Body of pancreas (tissue), 4 donors: Measurements from ENCODE around the gene KIAA1671. TPM values are rescaled to one million over a fixed set of nuclear protein-coding genes. Genes with fewer than 3 reads are reported as not detected.

Experiments used
- ATAC-seq: fragments of 150-250 bp; one replicate; pipeline ENCODE4 v1.9.1; 2016
- DNase-seq, 4 donors: peaks; one replicate each; pipeline ENCODE4 v3.0.0-alpha.2; 2019
- H3K27ac ChIP-seq, 4 donors: fragments of 200-600 bp; sonication (generic); 1 replicate in 3 of 4; 2 replicates in 1 of 4; pipeline versions ENCODE4 v1.5.1 to v1.6.1; 2016 to 2019; ENCODE audit warnings: mild to moderate bottlenecking in 1 of 4, mixed read lengths in 1 of 4, moderate library complexity in 1 of 4
- H3K27me3 ChIP-seq, 2 donors: fragments of 200-600 bp; sonication (generic); one replicate each; pipeline ENCODE4 v1.6.0; 2016; ENCODE audit warnings: mild to moderate bottlenecking in 1 of 2
- H3K36me3 ChIP-seq, 2 donors: fragments of 200-600 bp; sonication (generic); replicated peaks in 1 of 2; 2 replicates each; pipeline ENCODE4 v1.5.1; 2016; ENCODE audit warnings: low read depth in 2 of 2; ENCODE audit not compliant: insufficient read depth in 1 of 2
- H3K4me1 ChIP-seq: fragments of 200-600 bp; sonication (generic); one replicate; pipeline ENCODE4 v1.6.0; 2016
- H3K4me3 ChIP-seq, 2 donors: fragments of 200-600 bp; sonication (generic); 1 replicate in 1 of 2; 2 replicates in 1 of 2; pipeline ENCODE4 v1.5.1; 2016 to 2019
- H3K9me3 ChIP-seq, 3 donors: fragments of 200-600 bp; sonication (generic); 1 replicate in 2 of 3; 2 replicates in 1 of 3; pipeline ENCODE4 v1.5.1; 2016
- POLR2A ChIP-seq, 3 donors: fragments of 450-650 bp; IDR thresholded peaks; one replicate each; pipeline ENCODE4 v1.6.1; 2016; ENCODE audit warnings: antibody characterized with exemption in 3 of 3, mild to moderate bottlenecking in 2 of 3
- WGBS, 2 donors: methylation state at CpG; one replicate each; pipeline ENCODE4 v1.1.5; 2017; 5-methylcytosine and 5-hydroxymethylcytosine counted together
- intact Hi-C: fragments of 100-400 bp; cut with DNase I; formaldehyde crosslinking; loops from one replicate; pipeline ENCODE4 v1.15.1; 2023
- total RNA-seq, 2 donors: library from RNA; depleted of rRNA; stranded (reverse); fragments of >200 nt; gene quantifications; one replicate each; pipeline ENCODE4 v1.1.0, GENCODE V29; 2016
- TF ChIP-seq, protein P1 (sequence below), 7 experiments: fragments of 450-650 bp in 4 of 7; fragments of 200-600 bp in 3 of 7; sonication (generic) in 3 of 7; IDR thresholded peaks; one replicate each; pipeline ENCODE4 v1.5.1; 2016 to 2019; ENCODE audit warnings: antibody characterized with exemption in 7 of 7

Gene KIAA1671
- total RNA-seq, 2 donors from 2014 or later = 24.9 to 79.8 TPM

DNA sequence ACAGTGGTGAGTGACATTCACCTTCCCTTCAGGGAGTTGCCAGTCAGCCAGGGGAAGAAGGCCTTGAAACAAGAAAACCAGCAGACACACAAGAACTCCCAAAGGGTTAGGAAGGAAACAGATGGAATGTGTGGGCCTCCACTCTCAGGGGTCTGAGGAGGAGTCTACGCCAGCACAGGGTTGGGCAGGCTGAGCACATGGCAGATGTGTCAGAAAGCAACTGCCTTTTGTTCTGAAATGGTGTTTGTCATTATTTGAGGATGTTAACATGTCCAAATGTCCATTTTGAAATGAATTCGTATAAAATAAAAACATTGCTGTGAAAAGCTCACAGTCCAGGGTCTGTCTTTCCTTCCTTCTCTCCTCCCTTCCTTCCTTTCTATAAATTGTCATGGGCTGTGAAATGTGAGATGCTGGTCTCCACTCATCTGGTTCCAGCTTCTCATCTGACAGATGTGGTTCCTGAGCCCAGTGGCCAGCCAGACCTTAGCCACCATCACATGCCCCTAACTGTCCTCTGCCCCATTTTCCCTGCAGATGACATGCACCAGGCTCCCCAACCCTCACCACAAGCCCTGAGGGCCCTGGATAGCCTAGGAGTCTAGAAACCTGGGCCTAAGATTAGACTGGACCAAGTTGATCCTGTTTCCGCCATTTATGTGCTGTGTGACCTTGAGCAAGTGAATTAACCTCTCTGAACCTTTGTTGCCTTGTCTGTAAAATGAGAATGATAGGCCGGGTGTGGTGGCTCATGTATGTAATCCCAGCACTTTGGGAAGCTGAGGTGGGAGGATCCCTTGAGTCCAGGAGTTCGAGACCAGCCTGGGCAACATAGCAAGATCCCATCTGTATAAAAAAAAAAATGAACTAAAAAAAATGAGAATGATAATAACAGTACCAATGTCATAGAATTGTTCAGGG, 190.9 kb downstream of the KIAA1671 start:
- Histone ChIP-seq H3K4me1 (peaks cover 30% of the 10 kb centered on the region), H3K9me3 (no peaks in the 10 kb centered on the region), H3K27ac (no peak overlapping the region), H3K36me3 (no peaks in the 10 kb centered on the region), H3K27me3 (no peaks in the 10 kb centered on the region), H3K4me3 (no peak overlapping the region)
- intact Hi-C loops = no loop called here
- ATAC-seq = no peak
- DNase-seq = no peak
- TF ChIP-seq POLR2A (IDR thresholded peaks at IDR 0.05) = no peak
- TF ChIP-seq, protein P1, sequence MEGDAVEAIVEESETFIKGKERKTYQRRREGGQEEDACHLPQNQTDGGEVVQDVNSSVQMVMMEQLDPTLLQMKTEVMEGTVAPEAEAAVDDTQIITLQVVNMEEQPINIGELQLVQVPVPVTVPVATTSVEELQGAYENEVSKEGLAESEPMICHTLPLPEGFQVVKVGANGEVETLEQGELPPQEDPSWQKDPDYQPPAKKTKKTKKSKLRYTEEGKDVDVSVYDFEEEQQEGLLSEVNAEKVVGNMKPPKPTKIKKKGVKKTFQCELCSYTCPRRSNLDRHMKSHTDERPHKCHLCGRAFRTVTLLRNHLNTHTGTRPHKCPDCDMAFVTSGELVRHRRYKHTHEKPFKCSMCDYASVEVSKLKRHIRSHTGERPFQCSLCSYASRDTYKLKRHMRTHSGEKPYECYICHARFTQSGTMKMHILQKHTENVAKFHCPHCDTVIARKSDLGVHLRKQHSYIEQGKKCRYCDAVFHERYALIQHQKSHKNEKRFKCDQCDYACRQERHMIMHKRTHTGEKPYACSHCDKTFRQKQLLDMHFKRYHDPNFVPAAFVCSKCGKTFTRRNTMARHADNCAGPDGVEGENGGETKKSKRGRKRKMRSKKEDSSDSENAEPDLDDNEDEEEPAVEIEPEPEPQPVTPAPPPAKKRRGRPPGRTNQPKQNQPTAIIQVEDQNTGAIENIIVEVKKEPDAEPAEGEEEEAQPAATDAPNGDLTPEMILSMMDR (IDR thresholded peaks at IDR 0.05) = no peak
- 83 to 89% methylated on average over 5 of the region's 5 CpGs for WGBS, 2 donors

DNA sequence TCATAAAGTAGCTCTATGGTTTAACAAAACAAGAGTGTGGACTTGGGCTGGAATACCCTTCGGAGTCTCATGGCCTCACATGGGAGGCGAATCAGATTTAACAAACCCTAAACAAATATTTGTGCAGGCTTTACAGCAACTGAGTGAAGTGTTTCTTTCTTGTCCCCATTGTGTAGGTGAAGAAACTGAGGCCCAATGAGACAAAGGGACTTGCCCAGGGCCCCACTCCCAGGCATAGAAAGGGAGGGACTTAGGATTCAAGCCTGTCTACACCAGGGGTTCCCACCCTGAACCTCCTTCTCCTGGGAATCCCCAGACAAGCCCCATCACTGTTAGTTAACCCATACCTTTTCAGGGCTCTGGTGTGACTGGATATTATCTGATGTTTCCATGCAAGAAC, 192.0 kb downstream of the KIAA1671 start:
- H3K4me3 ChIP-seq = no peak overlapping the region
- no peak for TF ChIP-seq POLR2A (IDR thresholded peaks at IDR 0.05)
- TF ChIP-seq, protein P1 (IDR thresholded peaks at IDR 0.05) = no peak
- no peaks in the 10 kb centered on the region for H3K9me3 ChIP-seq
- 83 to 87% methylated on average over 2 of the region's 2 CpGs for whole genome bisulfite sequencing, 2 donors
- no peak for DNase-seq
- no peaks in the 10 kb centered on the region for H3K36me3 ChIP-seq
- peaks cover 30% of the 10 kb centered on the region for H3K4me1 ChIP-seq
- no peak for ATAC-seq
- intact Hi-C loops = no loop called here
- no peak overlapping the region for H3K27ac ChIP-seq
- H3K27me3 ChIP-seq = no peaks in the 10 kb centered on the region

DNA sequence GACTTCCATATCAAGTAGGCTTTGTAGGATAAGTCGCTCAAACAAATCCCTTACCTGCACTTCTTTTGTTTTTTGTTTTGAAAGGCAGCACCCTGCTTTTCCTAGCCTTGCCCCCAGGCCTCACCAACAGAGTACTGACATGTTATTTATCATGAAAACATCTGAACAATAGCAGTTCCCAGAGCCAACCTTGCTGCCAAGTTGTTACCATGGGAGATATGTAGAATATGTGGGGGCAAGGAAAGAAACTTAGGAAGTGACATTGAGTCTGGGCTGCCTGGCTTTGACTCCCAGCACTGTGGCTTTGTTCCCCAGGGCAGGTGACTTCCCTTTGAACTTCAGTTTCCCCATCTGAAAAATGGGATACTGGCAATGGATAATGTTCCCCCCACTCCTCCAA, 193.8 kb downstream of the KIAA1671 start:
- no peak overlapping the region for H3K4me3 ChIP-seq
- H3K36me3 ChIP-seq = no peaks in the 10 kb centered on the region
- WGBS, 2 donors = 38 to 50% methylated on average over 1 of the region's 1 CpG
- intact Hi-C loops = no loop called here
- H3K9me3 ChIP-seq = no peaks in the 10 kb centered on the region
- no peaks in the 10 kb centered on the region for H3K27me3 ChIP-seq
- DNase-seq = no peak
- H3K4me1 ChIP-seq = peaks cover 24% of the 10 kb centered on the region
- no peak for ATAC-seq
- H3K27ac ChIP-seq = peak overlapping the region in 2 of 4 donors; percentile 12 to 70
- no peak for TF ChIP-seq POLR2A (IDR thresholded peaks at IDR 0.05)
- TF ChIP-seq, protein P1 (IDR thresholded peaks at IDR 0.05) = no peak

DNA sequence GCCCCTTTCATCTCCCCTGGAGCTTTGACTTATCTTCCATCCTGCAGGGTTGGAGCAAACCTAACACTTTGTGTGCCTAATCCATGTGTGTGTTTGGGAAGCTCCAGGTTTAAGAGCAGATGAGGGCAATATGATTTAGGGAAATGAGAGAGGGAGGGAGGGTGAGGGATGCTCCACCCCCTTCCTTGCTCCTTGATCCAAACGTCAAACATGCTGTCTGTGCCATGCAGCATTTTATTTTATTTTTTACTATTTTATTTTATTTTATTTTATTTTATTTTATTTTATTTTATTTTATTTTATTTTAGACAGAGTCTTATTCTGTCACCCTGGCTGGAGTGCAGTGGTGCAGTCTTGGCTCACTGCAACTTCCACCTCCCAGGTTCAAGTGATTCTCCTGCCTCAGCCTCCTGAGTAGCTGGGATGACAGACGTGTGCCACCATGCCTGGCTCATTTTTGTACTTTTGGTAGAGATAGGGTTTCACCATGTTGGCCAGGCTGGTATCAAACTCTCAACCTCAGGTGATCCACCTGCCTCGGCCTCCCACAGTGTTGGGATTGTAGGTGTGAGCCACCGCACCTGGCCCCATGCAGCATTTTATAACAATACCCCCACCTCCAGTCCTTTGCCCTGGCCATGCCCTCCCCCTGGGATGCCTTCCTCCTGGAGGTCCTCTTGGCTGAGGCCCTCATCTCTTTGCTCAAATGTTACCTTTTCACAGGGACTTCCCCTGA, 194.6 kb downstream of the KIAA1671 start:
- 31 to 56% methylated on average over 4 of the region's 4 CpGs for WGBS, 2 donors
- H3K27me3 ChIP-seq = no peaks in the 10 kb centered on the region
- peak overlapping the region in 3 of 4 donors; percentile 12 to 70 (median 16) for H3K27ac ChIP-seq

More for the DNA sequence above, 194.6 kb downstream of the KIAA1671 start:
- peaks cover 24% of the 10 kb centered on the region for H3K4me1 ChIP-seq
- ATAC-seq (no peak), DNase-seq (no peak)
- no peaks in the 10 kb centered on the region for H3K36me3 ChIP-seq
- intact Hi-C loops = no loop called here
- H3K9me3 ChIP-seq = no peaks in the 10 kb centered on the region
- no peak for TF ChIP-seq POLR2A (IDR thresholded peaks at IDR 0.05)
- TF ChIP-seq, protein P1 (IDR thresholded peaks at IDR 0.05) = no peak
- no peak overlapping the region for H3K4me3 ChIP-seq
